Loucy (cell line): Measurements from ENCODE around the gene KANSL1.
"Not testable (repeated sequence)": the region's sequence is repeated elsewhere in the genome, so short reads cannot be mapped to it uniquely, and the experiment has no call there.

ENCODE experiments used
- H2AFZ ChIP-seq: fragments of 200-600 bp; sonication (generic); 2 replicates; pipeline ENCODE4 v1.6.0; 2016; ENCODE audit warnings: antibody characterized with exemption, mild to moderate bottlenecking, low read length, moderate library complexity
- H3F3A ChIP-seq: fragments of 200-600 bp; 2 replicates; pipeline ENCODE4 v1.6.0; 2016; ENCODE audit warnings: antibody characterized with exemption, low read depth, mild to moderate bottlenecking
- H3K27me3 ChIP-seq: fragments of 200-600 bp; sonication (generic); 2 replicates; pipeline ENCODE4 v1.6.1; 2014; ENCODE audit warnings: low read length, mild to moderate bottlenecking; ENCODE audit not compliant: insufficient read depth, poor library complexity, severe bottlenecking
- H3K36me3 ChIP-seq: fragments of 200-600 bp; sonication (generic); 2 replicates; pipeline ENCODE4 v1.6.1; 2016; ENCODE audit warnings: low read length; ENCODE audit not compliant: insufficient read depth
- H3K4me1 ChIP-seq: fragments of 200-600 bp; sonication (generic); 2 replicates; pipeline ENCODE4 v1.5.1; 2014; ENCODE audit warnings: low read length, mild to moderate bottlenecking; ENCODE audit not compliant: insufficient read depth, poor library complexity, severe bottlenecking
- H3K4me2 ChIP-seq: fragments of 200-600 bp; sonication (generic); 2 replicates; pipeline ENCODE4 v1.6.0; 2014; ENCODE audit warnings: antibody characterized with exemption, low read length, low read depth, mild to moderate bottlenecking; ENCODE audit not compliant: poor library complexity, severe bottlenecking
- H3K4me3 ChIP-seq: fragments of 200-600 bp; sonication (generic); 2 replicates; pipeline ENCODE4 v1.5.1; 2014; ENCODE audit warnings: low read length, mild to moderate bottlenecking, mixed read lengths; ENCODE audit not compliant: poor library complexity, severe bottlenecking
- H3K79me2 ChIP-seq: fragments of 200-600 bp; sonication (generic); 2 replicates; pipeline ENCODE4 v1.6.1; 2014; ENCODE audit warnings: low read length; ENCODE audit not compliant: insufficient read depth
- H3K9ac ChIP-seq: fragments of 200-600 bp; sonication (generic); 2 replicates; pipeline ENCODE4 v1.6.0; 2014; ENCODE audit warnings: mild to moderate bottlenecking, low read depth, low read length, moderate library complexity; ENCODE audit not compliant: poor library complexity, severe bottlenecking
- H3K9me2 ChIP-seq: fragments of 200-600 bp; sonication (generic); replicated peaks from 2 replicates; pipeline ENCODE4 v1.6.1; 2016; ENCODE audit warnings: low read depth, low read length, mixed read lengths
- H3K9me3 ChIP-seq: fragments of 200-600 bp; sonication (generic); 2 replicates; pipeline ENCODE4 v1.6.1; 2014; ENCODE audit warnings: mild to moderate bottlenecking, antibody characterized with exemption, low read length, low read depth; ENCODE audit not compliant: insufficient read depth
- H4K20me1 ChIP-seq: fragments of 200-600 bp; sonication (generic); 2 replicates; pipeline ENCODE4 v1.6.0; 2014; ENCODE audit warnings: antibody characterized with exemption, low read length, mild to moderate bottlenecking; ENCODE audit not compliant: insufficient read depth, poor library complexity, severe bottlenecking
- CTCF ChIP-seq: fragments of 200-600 bp; sonication (generic); conservative IDR thresholded peaks from 2 replicates; pipeline ENCODE4 v1.5.1; 2014; ENCODE audit warnings: mild to moderate bottlenecking, antibody characterized with exemption, low read length
- EZH2phosphoT487 ChIP-seq: fragments of 200-600 bp; IDR thresholded peaks from 2 replicates; pipeline ENCODE4 v1.6.1; 2018; ENCODE audit warnings: antibody characterized with exemption, mild to moderate bottlenecking, moderate library complexity, borderline replicate concordance

KANSL1 gene

GRCh38 chr17:46186827-46187235, 6.4 kb downstream of the KANSL1 start:
- not testable (repeated sequence) for H3K9me3 ChIP-seq, H3K36me3 ChIP-seq, H3K27me3 ChIP-seq, H3K9me2 ChIP-seq, H2AFZ ChIP-seq, H3F3A ChIP-seq
- peaks cover 100% of the 10 kb centered on the region for H3K79me2 ChIP-seq
- peaks cover 99% of the 10 kb centered on the region for H4K20me1 ChIP-seq
- H3K4me1 ChIP-seq, result peaks cover 65% of the 10 kb centered on the region
- peak overlapping the region; percentile 90 for H3K4me2 ChIP-seq
- H3K9ac ChIP-seq, result peak overlapping the region; percentile 56
- peak overlapping the region; percentile 100 for H3K4me3 ChIP-seq
- TF ChIP-seq CTCF, result peak; percentile 62

DNA sequence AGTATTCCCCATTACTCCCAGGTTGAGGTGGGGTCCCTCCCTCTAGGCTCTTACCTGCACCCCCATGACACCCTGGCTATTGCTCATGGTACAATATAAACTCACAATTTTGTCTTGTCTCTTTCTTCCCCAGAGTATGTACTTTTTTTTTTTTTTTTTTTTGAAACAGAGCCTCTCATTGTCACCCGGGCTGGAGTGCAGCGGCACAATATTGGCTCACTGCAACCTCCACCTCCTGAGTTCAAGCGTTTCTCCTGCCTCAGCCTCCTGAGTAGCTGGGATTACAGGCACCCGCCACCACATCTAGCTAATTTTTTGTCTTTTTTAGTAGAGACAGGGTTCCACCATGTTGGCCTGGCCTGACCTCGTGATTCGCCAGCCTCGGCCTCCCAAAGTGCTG, 8.5 kb downstream of the KANSL1 start:
- no peak overlapping the region for H3K9ac ChIP-seq
- peaks cover 100% of the 10 kb centered on the region for H3K79me2 ChIP-seq
- no peaks in the 10 kb centered on the region for H3K9me3 ChIP-seq
- peak overlapping the region; percentile 37 for H3K4me3 ChIP-seq
- H4K20me1 ChIP-seq, result peaks cover 97% of the 10 kb centered on the region
- TF ChIP-seq CTCF (no peak), EZH2phosphoT487 (no peak)
- H3K4me1 ChIP-seq, result peaks cover 47% of the 10 kb centered on the region
- peak overlapping the region; percentile 90 for H3K4me2 ChIP-seq
- no peaks in the 10 kb centered on the region for H3K36me3 ChIP-seq
- no peak overlapping the region for H2AFZ ChIP-seq
- H3K27me3 ChIP-seq, result no peaks in the 10 kb centered on the region
- H3F3A ChIP-seq, result no peaks in the 10 kb centered on the region
- H3K9me2 ChIP-seq, result no peaks in the 10 kb centered on the region

- Histone ChIP-seq H4K20me1 (peaks cover 97% of the 10 kb centered on the region), H3K79me2 (peaks cover 100% of the 10 kb centered on the region), H3K4me1 (peaks cover 46% of the 10 kb centered on the region), H3K4me2 (peak overlapping the region; percentile 90)
- not testable (repeated sequence) for H3K27me3 ChIP-seq, H3K4me3 ChIP-seq, H3K36me3 ChIP-seq, H3K9me2 ChIP-seq, H2AFZ ChIP-seq, H3K9me3 ChIP-seq, H3F3A ChIP-seq, H3K9ac ChIP-seq
Observed at GRCh38 chr17:46183383-46183782, 9.8 kb downstream of the KANSL1 start.

DNA sequence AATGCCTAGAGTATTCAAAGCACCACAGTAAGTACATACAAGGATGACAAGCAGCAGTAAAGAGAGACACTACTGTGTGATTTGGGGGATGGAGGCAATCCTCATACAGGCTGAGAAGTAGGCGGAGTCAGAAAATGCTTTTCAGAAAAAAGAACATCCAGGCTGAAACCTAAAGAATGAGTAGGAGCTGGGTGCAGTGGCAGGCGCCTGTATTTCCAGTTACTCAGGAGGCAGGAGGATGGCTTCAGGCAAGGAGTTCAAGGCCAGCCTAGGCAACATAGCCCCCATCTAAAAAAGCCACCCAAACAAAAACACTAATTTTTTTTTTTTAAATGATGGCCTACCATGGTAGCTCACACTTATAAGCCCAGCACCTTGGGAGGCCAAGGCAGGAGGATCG, 10.3 kb downstream of the KANSL1 start:
- TF ChIP-seq EZH2phosphoT487, result no peak
- TF ChIP-seq CTCF, result no peak
- no peaks in the 10 kb centered on the region for H3K27me3 ChIP-seq
- peaks cover 8% of the 10 kb centered on the region; the same call in 1 of the 2 replicates for H3K36me3 ChIP-seq
- peaks cover 97% of the 10 kb centered on the region for H4K20me1 ChIP-seq
- H3F3A ChIP-seq, result no peaks in the 10 kb centered on the region
- no peaks in the 10 kb centered on the region for H3K9me2 ChIP-seq
- H3K9ac ChIP-seq, result no peak overlapping the region
- no peak overlapping the region for H3K4me3 ChIP-seq
- no peaks in the 10 kb centered on the region for H3K9me3 ChIP-seq
- no peak overlapping the region for H2AFZ ChIP-seq
- H3K4me1 ChIP-seq, result peaks cover 42% of the 10 kb centered on the region
- H3K4me2 ChIP-seq, result peak overlapping the region; percentile 90
- H3K79me2 ChIP-seq, result peaks cover 100% of the 10 kb centered on the region
